NCI-H748 (cell line): ENCODE results near the gene CTNNA2.

Source experiments
- DNase-seq: peaks from one replicate; lab custom pipeline; 2025; ENCODE audit not compliant: unreplicated experiment; lab: John Stamatoyannopoulos, UW

Gene CTNNA2

GRCh38 chr2:80303909-80304837 is 791.3 kb downstream of the CTNNA2 start, which contains the start of gene LRRTM1:
TSS of gene LRRTM1 (minus strand) at chr2:80304752. CDS start at chr2:80303819, 933 bp downstream.
- peak; percentile 53 for DNase-seq

GRCh38 chr2:80311304-80311703 is 798.5 kb downstream of the CTNNA2 start:
- DNase-seq = no peak

- no peak for DNase-seq
Measured at GRCh38 chr2:80312282-80312839, 799.5 kb downstream of the CTNNA2 start.

- DNase-seq = peak; percentile 48
Measured at GRCh38 chr2:80322311-80322920, 809.6 kb downstream of the CTNNA2 start.

GRCh38 chr2:80322958-80323357 is 810.1 kb downstream of the CTNNA2 start:
- DNase-seq = no peak

- no peak for DNase-seq
Measured at GRCh38 chr2:80323610-80324009, 810.8 kb downstream of the CTNNA2 start.

- DNase-seq = no peak
Measured at GRCh38 chr2:80324525-80324924, 811.7 kb downstream of the CTNNA2 start.

GRCh38 chr2:80326214-80326613 is 813.4 kb downstream of the CTNNA2 start:
- peak; percentile 44 for DNase-seq

GRCh38 chr2:80326861-80327260 is 814.0 kb downstream of the CTNNA2 start:
- DNase-seq = no peak

GRCh38 chr2:80328159-80328571 is 815.3 kb downstream of the CTNNA2 start:
- DNase-seq = no peak

- DNase-seq = no peak
Measured at GRCh38 chr2:80329491-80329890, 816.6 kb downstream of the CTNNA2 start.

GRCh38 chr2:80330527-80331450 is 817.9 kb downstream of the CTNNA2 start:
- DNase-seq = no peak

- no peak for DNase-seq
Measured at GRCh38 chr2:80333886-80334285, 821.0 kb downstream of the CTNNA2 start.

GRCh38 chr2:80335411-80335810 is 822.6 kb downstream of the CTNNA2 start:
- DNase-seq = no peak

- DNase-seq = no peak
Measured at GRCh38 chr2:80338794-80339193, 825.9 kb downstream of the CTNNA2 start.

- no peak for DNase-seq
Measured at GRCh38 chr2:80340022-80340421, 827.2 kb downstream of the CTNNA2 start.

- no peak for DNase-seq
Measured at GRCh38 chr2:80348078-80348477, 835.2 kb downstream of the CTNNA2 start.

- DNase-seq = no peak
Measured at GRCh38 chr2:80348953-80349352, 836.1 kb downstream of the CTNNA2 start.

GRCh38 chr2:80351231-80351630 is 838.4 kb downstream of the CTNNA2 start:
- no peak for DNase-seq

GRCh38 chr2:80354858-80355257 is 842.0 kb downstream of the CTNNA2 start:
- no peak for DNase-seq

GRCh38 chr2:80361904-80362303 is 849.1 kb downstream of the CTNNA2 start:
- no peak for DNase-seq
